ENCODE measurements around the gene PSORS1C1.

PSORS1C1 gene

GRCh38 chr6:31096656-31097055 lies 17.9 kb upstream of the PSORS1C1 start:
- DNase-seq: no peak

GRCh38 chr6:31098449-31098938 lies 16.1 kb upstream of the PSORS1C1 start:
- DNase-seq: no peak

DNA sequence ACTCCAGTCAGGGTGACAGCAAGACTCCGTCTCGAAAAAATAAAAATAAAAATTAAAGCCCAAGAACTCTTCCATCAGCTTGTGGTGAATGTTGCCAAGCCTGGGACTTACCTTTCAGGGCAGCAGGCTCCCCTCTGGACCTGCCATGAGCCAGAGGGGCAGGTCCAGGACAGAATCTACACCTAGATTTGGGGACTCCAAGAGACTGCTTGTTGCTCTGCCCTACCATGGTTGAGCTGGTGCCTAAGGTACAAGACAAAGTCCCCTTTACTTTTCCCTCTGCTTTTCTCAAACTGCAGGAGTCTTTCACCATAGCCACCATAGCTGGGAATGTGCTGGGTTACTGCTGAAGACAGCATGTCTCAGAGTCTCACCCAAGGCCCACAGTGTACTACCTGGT lies 11.5 kb upstream of the PSORS1C1 start:
- DNase-seq: no peak

- no peak for DNase-seq
Observed at GRCh38 chr6:31107052-31107451, 7.5 kb upstream of the PSORS1C1 start.

- no peak for DNase-seq
Observed at GRCh38 chr6:31110825-31111582, 3.6 kb upstream of the PSORS1C1 start.

DNA sequence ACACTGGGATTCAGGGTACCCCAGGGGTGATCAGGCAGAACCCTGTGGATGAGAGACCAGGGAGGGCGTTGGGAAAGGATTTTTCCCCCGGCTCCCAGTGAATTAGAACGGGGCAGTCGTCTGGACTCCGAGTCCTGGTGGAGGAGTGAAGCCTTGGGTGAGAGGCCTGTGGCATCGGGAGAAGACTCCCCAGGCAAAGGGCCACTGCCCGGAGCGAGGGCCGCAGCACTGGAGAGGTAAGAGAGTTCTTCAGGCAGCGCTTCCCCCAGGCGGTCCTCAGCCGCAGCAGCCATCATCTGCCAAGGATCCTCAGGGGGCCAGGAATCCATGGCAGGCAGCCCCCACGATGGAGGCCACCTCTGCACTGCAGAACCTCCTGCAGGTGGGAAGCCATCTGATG lies 2.9 kb upstream of the PSORS1C1 start:
- no peak for DNase-seq

- DNase-seq: no peak
Observed at GRCh38 chr6:31112478-31112877, 2.1 kb upstream of the PSORS1C1 start, which contains the start of gene C6orf15. C6orf15 (minus strand) TSS chr6:31112575; CDS start chr6:31112555, 20 bp downstream.

- DNase-seq: no peak
Observed at GRCh38 chr6:31113861-31114540, 599 bp upstream of the PSORS1C1 start.

GRCh38 chr6:31114970-31115849 lies 610 bp downstream of the PSORS1C1 start:
- DNase-seq: peak in 1 of 2 donors; percentile 35

GRCh38 chr6:31115941-31116560 lies 1.5 kb downstream of the PSORS1C1 start:
- DNase-seq: no peak

DNA sequence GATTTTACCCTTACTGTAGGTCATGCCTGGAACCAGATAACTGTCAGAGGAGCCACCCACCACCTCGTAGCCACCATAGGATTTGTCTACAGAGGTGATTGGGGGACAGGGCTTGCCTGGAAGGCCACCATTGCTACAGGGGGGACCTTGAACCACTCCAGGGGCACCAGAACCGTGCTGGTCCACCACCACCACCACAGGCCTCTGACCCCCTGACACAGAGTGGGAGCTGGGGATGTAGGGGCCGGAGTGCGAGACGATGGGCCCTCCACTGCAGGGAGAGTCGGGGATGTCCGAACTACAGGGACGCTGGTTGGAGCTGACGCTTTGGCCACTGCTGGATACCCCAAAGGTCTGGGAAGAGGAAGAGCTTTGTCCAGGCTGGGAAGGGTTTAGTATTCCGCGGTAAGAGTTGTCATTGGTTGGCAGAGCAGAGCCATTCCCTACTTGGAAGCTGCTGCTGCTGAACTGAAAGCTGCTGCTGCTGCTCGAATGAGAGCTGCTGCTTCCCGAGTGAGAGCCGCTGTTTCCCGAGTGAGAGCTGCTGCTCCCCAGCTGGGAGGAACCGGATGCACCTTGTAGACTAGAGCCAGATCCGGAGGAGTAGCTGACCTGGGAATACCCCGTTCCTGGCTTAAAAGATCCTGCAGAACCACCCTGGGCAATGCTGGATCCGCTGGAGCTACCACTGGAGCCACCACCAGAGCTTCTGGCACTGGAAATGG lies 2.2 kb downstream of the PSORS1C1 start:
- no peak for DNase-seq

DNA sequence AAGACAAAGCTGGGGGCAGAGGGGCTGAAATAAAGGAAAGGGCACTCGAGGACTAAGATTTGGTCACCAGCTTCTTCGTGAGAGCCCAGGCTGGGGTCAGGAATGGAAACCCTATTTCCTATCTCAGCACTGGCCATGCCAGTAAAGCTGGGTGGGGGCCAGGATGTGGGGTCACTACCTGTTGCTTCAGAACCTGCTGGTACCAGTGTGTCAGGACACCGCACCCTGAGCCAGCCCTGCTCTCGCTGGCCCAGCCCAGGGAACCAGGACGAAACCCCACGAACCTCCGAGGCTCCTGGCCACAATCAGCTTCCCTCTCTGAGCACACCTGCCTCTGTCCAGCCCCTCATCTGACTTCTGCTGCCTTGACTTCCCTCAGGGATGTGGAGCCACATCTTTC lies 3.6 kb downstream of the PSORS1C1 start:
- DNase-seq: no peak

GRCh38 chr6:31120151-31120915 lies 5.7 kb downstream of the PSORS1C1 start, which contains the start of gene CDSN:
CDSN (minus strand) TSS chr6:31120446; CDS start chr6:31120419, 27 bp downstream.
- no peak for DNase-seq

- no peak for DNase-seq
Observed at GRCh38 chr6:31121131-31121790, 6.7 kb downstream of the PSORS1C1 start.

- no peak for DNase-seq
Observed at GRCh38 chr6:31122791-31123706, 8.4 kb downstream of the PSORS1C1 start.

DNA sequence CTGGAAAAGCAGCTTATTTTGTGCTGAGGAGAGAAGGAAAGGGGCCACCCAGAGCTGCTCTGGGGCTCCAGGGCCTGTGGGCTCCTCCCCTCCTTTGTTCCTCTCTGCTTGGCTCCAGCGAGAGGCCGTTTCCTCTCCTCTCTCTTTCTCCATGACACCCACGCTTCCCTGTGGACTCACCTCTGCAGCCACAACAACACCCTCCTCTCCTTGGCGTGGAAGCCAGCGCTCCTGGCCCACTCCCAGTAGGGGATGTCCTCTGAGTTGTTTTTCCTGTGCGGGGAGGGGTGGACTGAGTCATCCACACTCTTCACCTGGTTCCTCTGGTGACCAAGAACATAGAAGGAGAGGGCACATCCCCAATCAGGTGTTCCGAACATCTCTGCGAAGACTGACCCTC lies 10.6 kb downstream of the PSORS1C1 start:
- DNase-seq: no peak

DNA sequence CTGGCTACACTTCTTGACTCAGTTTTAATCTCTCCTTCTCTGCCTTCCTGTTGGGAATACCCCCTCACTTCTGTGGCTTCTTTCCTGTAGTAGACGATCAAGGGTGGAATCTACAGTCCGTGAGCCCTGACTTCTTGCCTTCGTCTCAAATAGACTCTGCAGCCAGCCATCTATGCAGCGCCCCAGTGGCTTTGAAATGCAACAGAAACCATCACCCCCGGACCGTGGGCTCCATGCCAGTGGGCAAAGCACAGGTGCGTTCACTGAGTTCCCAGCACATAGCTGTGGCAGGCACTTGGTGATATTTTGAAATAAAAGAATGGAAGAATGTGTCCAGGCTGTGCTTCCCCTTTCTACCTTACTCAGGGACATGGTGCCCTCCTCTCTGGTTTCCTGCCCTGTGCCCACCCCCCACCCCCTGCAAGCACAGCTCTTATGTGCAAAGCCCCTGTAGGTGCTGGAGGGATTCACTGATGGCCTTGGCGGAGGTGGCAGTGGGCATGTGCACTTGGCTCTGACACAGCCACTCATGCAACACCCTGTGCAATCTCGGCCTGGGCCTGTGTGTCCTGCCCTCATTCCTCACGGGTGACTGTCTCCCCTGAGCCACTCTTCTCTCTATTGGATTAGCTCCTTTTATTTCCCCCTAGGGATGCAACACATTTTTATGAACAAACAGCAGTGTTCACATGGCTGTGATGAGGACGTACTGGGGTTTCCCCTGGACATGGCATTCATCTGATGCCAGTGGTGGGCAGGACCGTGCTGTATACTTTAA lies 11.2 kb downstream of the PSORS1C1 start:
- DNase-seq: no peak

- DNase-seq: no peak
Observed at GRCh38 chr6:31126396-31127175, 12.0 kb downstream of the PSORS1C1 start.
